GM12864 (cell line): ENCODE measurements around the gene BBS5.
"Not testable (repeated sequence)": the region's sequence is repeated elsewhere in the genome, so short reads cannot be mapped to it uniquely, and the experiment has no call there.

Source experiments
- DNase-seq: peaks from one replicate; pipeline ENCODE4 v3.0.0-alpha.2; 2011; ENCODE audit warnings: low read depth
- H3K4me3 ChIP-seq: 2 replicates; pipeline ENCODE4 v1.5.1; 2011; ENCODE audit warnings: mild to moderate bottlenecking, low read depth, low read length, control low read depth
- CTCF ChIP-seq: IDR thresholded peaks from 2 replicates; pipeline ENCODE4 v1.5.1; 2011; ENCODE audit warnings: low read depth, mild to moderate bottlenecking, moderate library complexity, low read length, control low read depth, inconsistent platforms; ENCODE audit errors: missing control alignments

The BBS5 gene

GRCh38 chr2:169479257-169480078, at the start of gene BBS5:
TSS of gene BBS5 (plus strand) at chr2:169479494. CDS start at chr2:169479554, 60 bp downstream.
- peak; percentile 27 for DNase-seq
- peak within 1 kb of the TSS; percentile 78 for H3K4me3 ChIP-seq
- peak; percentile 59 for TF ChIP-seq CTCF

- not testable (repeated sequence) for H3K4me3 ChIP-seq, DNase-seq
Observed at GRCh38 chr2:169431772-169432171, 47.5 kb upstream of the BBS5 start.

GRCh38 chr2:169434236-169434635, 45.1 kb upstream of the BBS5 start:
- DNase-seq, H3K4me3 ChIP-seq: not testable (repeated sequence)

GRCh38 chr2:169438466-169439072, 40.7 kb upstream of the BBS5 start:
- H3K4me3 ChIP-seq: no peak overlapping the region
- TF ChIP-seq CTCF: no peak
- no peak for DNase-seq

- H3K4me3 ChIP-seq: no peak overlapping the region
- no peak for TF ChIP-seq CTCF
- DNase-seq: no peak
Observed at GRCh38 chr2:169439900-169440299, 39.4 kb upstream of the BBS5 start.

- no peak for TF ChIP-seq CTCF
- H3K4me3 ChIP-seq: no peak overlapping the region
- no peak for DNase-seq
Observed at GRCh38 chr2:169446452-169446851, 32.8 kb upstream of the BBS5 start.

GRCh38 chr2:169448316-169448715, 31.0 kb upstream of the BBS5 start:
- no peak for TF ChIP-seq CTCF
- H3K4me3 ChIP-seq: no peak overlapping the region
- DNase-seq: no peak

GRCh38 chr2:169448865-169449264, 30.4 kb upstream of the BBS5 start:
- TF ChIP-seq CTCF: no peak
- DNase-seq: no peak
- H3K4me3 ChIP-seq: no peak overlapping the region
